Liver (tissue), 9 donors: ENCODE results near the gene ADISSP. TPM values are rescaled to one million over a fixed set of nuclear protein-coding genes. Genes with fewer than 3 reads are reported as not detected.

ENCODE experiments used
- DNase-seq: peaks from one replicate; pipeline ENCODE4 v3.0.0-alpha.2; 2017; ENCODE audit warnings: low spot score
- H3K27ac ChIP-seq, 2 donors: one replicate each; pipeline ENCODE4 v1.7.0; 2013; ENCODE audit warnings: inconsistent platforms in 2 of 2, low read length in 2 of 2, control low read depth in 1 of 2, low read depth in 1 of 2, mild to moderate bottlenecking in 1 of 2
- H3K27me3 ChIP-seq, 4 donors: one replicate each; pipeline versions ENCODE4 v1.6.1 to v1.7.0; 2013; ENCODE audit warnings: low read length in 3 of 4, inconsistent platforms in 1 of 4, mild to moderate bottlenecking in 1 of 4, moderate library complexity in 1 of 4; ENCODE audit not compliant: control insufficient read depth in 4 of 4, insufficient read depth in 4 of 4
- H3K36me3 ChIP-seq, 4 donors: one replicate each; pipeline versions ENCODE4 v1.6.1 to v1.7.0; 2013; ENCODE audit warnings: low read length in 3 of 4, mild to moderate bottlenecking in 3 of 4, low read depth in 1 of 4, moderate library complexity in 1 of 4; ENCODE audit not compliant: control insufficient read depth in 4 of 4, insufficient read depth in 3 of 4
- H3K4me1 ChIP-seq, 4 donors: one replicate each; pipeline versions ENCODE4 v1.6.1 to v1.7.0; 2013; ENCODE audit warnings: low read length in 3 of 4, mild to moderate bottlenecking in 3 of 4, moderate library complexity in 1 of 4; ENCODE audit not compliant: control insufficient read depth in 4 of 4, insufficient read depth in 4 of 4
- H3K4me3 ChIP-seq, 3 donors: one replicate each; pipeline versions ENCODE4 v1.6.1 to v1.7.0; 2013; ENCODE audit warnings: low read length in 3 of 3, control low read depth in 1 of 3, low read depth in 1 of 3, mild to moderate bottlenecking in 1 of 3
- H3K9ac ChIP-seq, 2 donors: one replicate each; pipeline ENCODE4 v1.7.0; 2013; ENCODE audit warnings: low read length in 2 of 2, mild to moderate bottlenecking in 2 of 2, moderate library complexity in 2 of 2, control low read depth in 1 of 2, low read depth in 1 of 2
- H3K9me3 ChIP-seq, 4 donors: one replicate each; pipeline versions ENCODE4 v1.6.1 to v1.7.0; 2013; ENCODE audit warnings: low read length in 3 of 4; ENCODE audit not compliant: control insufficient read depth in 4 of 4
- ATF3 ChIP-seq: IDR thresholded peaks from 2 replicates; pipeline ENCODE4 v1.6.1; 2016; ENCODE audit warnings: antibody characterized with exemption
- CTCF ChIP-seq: fragments of 150-350 bp; IDR thresholded peaks from 2 replicates; pipeline ENCODE4 v1.5.1; 2017; ENCODE audit warnings: improper control_type of control experiment, low read depth, low read length; ENCODE audit not compliant: missing input control
- EGR1 ChIP-seq, 2 donors: IDR thresholded peaks; 2 replicates each; pipeline ENCODE4 v1.6.1; 2016 to 2018; ENCODE audit warnings: antibody characterized with exemption in 2 of 2, low read depth in 2 of 2
- FOXA1 ChIP-seq: IDR thresholded peaks from 2 replicates; pipeline ENCODE4 v1.6.1; 2016; ENCODE audit warnings: antibody characterized with exemption
- FOXA2 ChIP-seq: IDR thresholded peaks from 2 replicates; pipeline ENCODE4 v1.6.1; 2016; ENCODE audit warnings: antibody characterized with exemption
- GABPA ChIP-seq, 2 donors: IDR thresholded peaks in 1 of 2; conservative IDR thresholded peaks in 1 of 2; 2 replicates each; pipeline ENCODE4 v1.6.1; 2016; ENCODE audit warnings: antibody characterized with exemption in 2 of 2, mild to moderate bottlenecking in 1 of 2, moderate library complexity in 1 of 2
- HNF4A ChIP-seq, 2 donors: conservative IDR thresholded peaks; 2 replicates each; pipeline ENCODE4 v1.6.1; 2016; ENCODE audit warnings: antibody characterized with exemption in 2 of 2, mild to moderate bottlenecking in 2 of 2
- HNF4G ChIP-seq: IDR thresholded peaks from 2 replicates; pipeline ENCODE4 v1.6.1; 2016; ENCODE audit warnings: antibody characterized with exemption
- JUND ChIP-seq, 2 donors: IDR thresholded peaks; 2 replicates each; pipeline ENCODE4 v1.6.1; 2016; ENCODE audit warnings: antibody characterized with exemption in 2 of 2
- NR2F2 ChIP-seq: IDR thresholded peaks from 2 replicates; pipeline ENCODE4 v1.6.1; 2016; ENCODE audit warnings: antibody characterized with exemption
- RAD21 ChIP-seq, 2 donors: IDR thresholded peaks; 2 replicates each; pipeline ENCODE4 v1.6.1; 2016; ENCODE audit warnings: antibody characterized with exemption in 2 of 2, mild to moderate bottlenecking in 2 of 2
- REST ChIP-seq: IDR thresholded peaks from 2 replicates; pipeline ENCODE4 v1.6.1; 2016; ENCODE audit warnings: antibody characterized with exemption, mild to moderate bottlenecking
- RXRA ChIP-seq, 2 donors: IDR thresholded peaks; 2 replicates each; pipeline ENCODE4 v1.6.1; 2017 to 2018; ENCODE audit warnings: antibody characterized with exemption in 2 of 2, mild to moderate bottlenecking in 1 of 2
- SP1 ChIP-seq: IDR thresholded peaks from 2 replicates; pipeline ENCODE4 v1.6.1; 2018; ENCODE audit warnings: antibody characterized with exemption, mild to moderate bottlenecking
- TAF1 ChIP-seq: conservative IDR thresholded peaks from 2 replicates; pipeline ENCODE4 v1.6.1; 2016; ENCODE audit warnings: antibody characterized with exemption, mild to moderate bottlenecking
- YY1 ChIP-seq: IDR thresholded peaks from 2 replicates; pipeline ENCODE4 v1.6.1; 2016; ENCODE audit warnings: antibody characterized with exemption, mild to moderate bottlenecking
- WGBS: extraction: QIAGEN DNeasy Blood & Tissue Kit; methylation state at CpG from one replicate; pipeline ENCODE4 v1.1.7; 2013; 5-methylcytosine and 5-hydroxymethylcytosine counted together
- polyA plus RNA-seq, 2 donors: library from polyadenylated mRNA; stranded (reverse) in 1 of 2; unstranded in 1 of 2; fragments of 200-250 nt in 1 of 2; fragments of >200 nt in 1 of 2; fragmentation: Nextera tagmentation in 1 of 2; extraction: Ambion mirVana in 1 of 2; gene quantifications; one replicate each; pipeline versions ENCODE4 v1.2.1 to v1.2.3, GENCODE V29; 2013 to 2015
- total RNA-seq, 2 donors: library from RNA; depleted of rRNA; stranded (reverse); fragments of >200 nt; gene quantifications; one replicate each; pipeline ENCODE4 v1.2.3, GENCODE V29; 2014
- TF ChIP-seq, protein P1 (sequence below): IDR thresholded peaks from 2 replicates; pipeline ENCODE4 v1.6.1; 2016; ENCODE audit warnings: antibody characterized with exemption
- TF ChIP-seq, protein P2 (sequence below): IDR thresholded peaks from 2 replicates; pipeline ENCODE4 v1.6.1; 2016; ENCODE audit warnings: antibody characterized with exemption
- donor health status: healthy.
- donor health status: healthy.
- donor health status: healthy.
- donor health status: healthy.
- donor health status: healthy.

ADISSP gene
- total and polyA plus RNA-seq, 4 donors = 3.8 to 27.3 (median 10.4) TPM

DNA sequence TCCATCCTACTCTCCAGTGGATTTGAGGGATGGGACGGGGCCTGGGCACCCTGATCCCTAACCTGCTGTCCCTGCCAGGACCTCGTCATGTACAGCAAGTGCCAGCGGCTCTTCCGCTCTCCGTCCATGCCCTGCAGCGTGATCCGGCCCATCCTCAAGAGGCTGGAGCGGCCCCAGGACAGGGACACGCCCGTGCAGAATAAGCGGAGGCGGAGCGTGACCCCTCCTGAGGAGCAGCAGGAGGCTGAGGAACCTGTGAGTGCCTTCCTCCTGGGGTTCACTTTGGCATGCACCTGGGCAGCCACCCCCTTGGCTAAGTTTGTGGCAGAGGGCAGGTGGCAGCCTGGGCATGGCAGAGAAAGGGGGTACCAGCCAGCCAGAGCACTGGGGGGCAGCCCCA lies 34.3 kb upstream of the ADISSP start:
- WGBS = 98% methylated on average over 13 of the region's 13 CpGs
- H3K4me3 ChIP-seq = no peak overlapping the region
- no peaks in the 10 kb centered on the region for H3K27me3 ChIP-seq

DNA sequence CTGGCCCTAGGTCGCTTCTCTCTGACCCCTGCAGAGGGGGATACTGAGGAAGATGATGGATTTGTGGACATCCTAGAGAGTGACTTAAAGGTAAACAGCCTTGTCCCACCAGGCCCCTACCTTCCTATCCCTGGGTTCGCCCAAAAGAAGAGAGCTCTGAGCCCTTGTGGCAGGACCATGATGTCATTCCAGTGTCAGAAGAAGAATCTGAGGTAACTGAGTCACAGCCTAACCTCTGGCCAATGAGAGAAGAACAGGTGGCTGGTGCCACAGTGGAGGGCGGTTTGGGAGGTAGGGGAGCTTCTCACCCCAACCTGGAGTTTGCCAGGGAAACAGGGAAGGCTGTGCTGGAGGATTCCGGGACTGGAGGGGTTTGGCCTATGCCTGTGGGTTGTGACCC lies 33.7 kb upstream of the ADISSP start:
- no peaks in the 10 kb centered on the region for H3K9me3 ChIP-seq
- H3K36me3 ChIP-seq = peaks cover 0 to 10% (median 4%) of the 10 kb centered on the region in 4 donors
- DNase-seq = no peak
- H3K27me3 ChIP-seq = no peaks in the 10 kb centered on the region
- H3K9ac ChIP-seq = no peak overlapping the region
- no peak overlapping the region for H3K27ac ChIP-seq
- TF ChIP-seq RXRA (IDR thresholded peaks at IDR 0.05) (no peak), SP1 (no peak), JUND (IDR thresholded peaks at IDR 0.05) (no peak), HNF4G (no peak), CTCF (no peak), HNF4A (conservative IDR thresholded peaks at IDR 0.05) (no peak), REST (no peak), EGR1 (IDR thresholded peaks at IDR 0.05; ENCODE audit: low read depth in 2 of 2) (no peak), NR2F2 (no peak), FOXA2 (no peak), GABPA (IDR thresholded peaks at IDR 0.05 in 1 of 2, conservative IDR thresholded peaks at IDR 0.05 in 1 of 2) (no peak), ATF3 (no peak), TAF1 (no peak), FOXA1 (no peak), RAD21 (IDR thresholded peaks at IDR 0.05) (no peak), YY1 (no peak)
- TF ChIP-seq, protein P1, sequence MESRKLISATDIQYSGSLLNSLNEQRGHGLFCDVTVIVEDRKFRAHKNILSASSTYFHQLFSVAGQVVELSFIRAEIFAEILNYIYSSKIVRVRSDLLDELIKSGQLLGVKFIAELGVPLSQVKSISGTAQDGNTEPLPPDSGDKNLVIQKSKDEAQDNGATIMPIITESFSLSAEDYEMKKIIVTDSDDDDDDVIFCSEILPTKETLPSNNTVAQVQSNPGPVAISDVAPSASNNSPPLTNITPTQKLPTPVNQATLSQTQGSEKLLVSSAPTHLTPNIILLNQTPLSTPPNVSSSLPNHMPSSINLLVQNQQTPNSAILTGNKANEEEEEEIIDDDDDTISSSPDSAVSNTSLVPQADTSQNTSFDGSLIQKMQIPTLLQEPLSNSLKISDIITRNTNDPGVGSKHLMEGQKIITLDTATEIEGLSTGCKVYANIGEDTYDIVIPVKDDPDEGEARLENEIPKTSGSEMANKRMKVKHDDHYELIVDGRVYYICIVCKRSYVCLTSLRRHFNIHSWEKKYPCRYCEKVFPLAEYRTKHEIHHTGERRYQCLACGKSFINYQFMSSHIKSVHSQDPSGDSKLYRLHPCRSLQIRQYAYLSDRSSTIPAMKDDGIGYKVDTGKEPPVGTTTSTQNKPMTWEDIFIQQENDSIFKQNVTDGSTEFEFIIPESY = no peak
- TF ChIP-seq, protein P2, sequence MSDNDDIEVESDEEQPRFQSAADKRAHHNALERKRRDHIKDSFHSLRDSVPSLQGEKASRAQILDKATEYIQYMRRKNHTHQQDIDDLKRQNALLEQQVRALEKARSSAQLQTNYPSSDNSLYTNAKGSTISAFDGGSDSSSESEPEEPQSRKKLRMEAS = no peak
- 97% methylated on average over 4 of the region's 4 CpGs for WGBS
- H3K4me1 ChIP-seq = peaks cover 17 to 40% (median 29%) of the 10 kb centered on the region in 4 donors
- H3K4me3 ChIP-seq = no peak overlapping the region

More for the DNA sequence above, 34.3 kb upstream of the ADISSP start:
- H3K9ac ChIP-seq = no peak overlapping the region
- TF ChIP-seq, protein P2 = no peak
- no peak for TF ChIP-seq FOXA1
- TF ChIP-seq HNF4A (conservative IDR thresholded peaks at IDR 0.05) = no peak
- TF ChIP-seq TAF1 = no peak
- no peak overlapping the region for H3K27ac ChIP-seq
- DNase-seq = no peak
- peaks cover 16 to 37% (median 28%) of the 10 kb centered on the region in 4 donors for H3K4me1 ChIP-seq
- no peaks in the 10 kb centered on the region for H3K9me3 ChIP-seq
- H3K36me3 ChIP-seq = peaks cover 0 to 10% (median 4%) of the 10 kb centered on the region in 4 donors
